GM10266 (cell line): ENCODE data around the gene ZNF292.

Experiments used
- DNase-seq: peaks from one replicate; pipeline ENCODE4 v3.0.0; 2012; ENCODE audit errors: extremely low spot score
- CTCF ChIP-seq: IDR thresholded peaks from 2 replicates; pipeline ENCODE4 v1.5.1; 2012; ENCODE audit warnings: mild to moderate bottlenecking, low read depth; ENCODE audit not compliant: control insufficient read depth, insufficient read depth; ENCODE audit errors: missing control alignments

Gene ZNF292

GRCh38 chr6:87251725-87252124 is 96.4 kb downstream of the ZNF292 start:
- no peak for DNase-seq
- no peak for TF ChIP-seq CTCF

GRCh38 chr6:87257046-87257445 is 101.7 kb downstream of the ZNF292 start:
- DNase-seq: no peak
- TF ChIP-seq CTCF: no peak

GRCh38 chr6:87257565-87257964 is 102.2 kb downstream of the ZNF292 start:
- no peak for DNase-seq
- TF ChIP-seq CTCF: no peak

- TF ChIP-seq CTCF: no peak
- no peak for DNase-seq
These were observed 102.6 kb downstream of the ZNF292 start for GRCh38 chr6:87257975-87258374.

- no peak for DNase-seq
- no peak for TF ChIP-seq CTCF
These were observed 104.4 kb downstream of the ZNF292 start for GRCh38 chr6:87259791-87260190.

- DNase-seq: no peak
- no peak for TF ChIP-seq CTCF
These were observed 106.2 kb downstream of the ZNF292 start for GRCh38 chr6:87261534-87261933.

- TF ChIP-seq CTCF: no peak
- DNase-seq: no peak
These were observed 109.1 kb downstream of the ZNF292 start for GRCh38 chr6:87264481-87264880.
